ENCODE measurements around the gene NAV3. TPM values are rescaled to one million over a fixed set of nuclear protein-coding genes. Genes with fewer than 3 reads are reported as not detected.

NAV3 gene
- total and polyA plus RNA-seq, 9 of the 15 experiments (the other 6 are each of a cell fraction or from before 2014, with no cell fraction given) = 0.04 TPM; not detected in 8

GRCh38 chr12:77923882-77924281 lies 93.2 kb downstream of the NAV3 start:
- in situ Hi-C loops (cut with MboI) = no loop called here
- 0% methylated on average over 1 of the region's 1 CpG for WGBS (ENCODE audit: insufficient coverage, low coverage, missing lambda C conversion rate)

More at GRCh38 chr12:77923882-77924281, 93.2 kb downstream of the NAV3 start:
- no peak overlapping the region for H3K4me3 ChIP-seq
- BruUV-seq (replicated peaks) = no TSS peak
- H2AFZ ChIP-seq (ENCODE audit: low read depth, low read length) = no peak overlapping the region
- POLR2A ChIA-PET = no interaction called here
- H3K4me2 ChIP-seq (ENCODE audit: insufficient read depth, low read length) = no peak overlapping the region
- CTCF ChIA-PET (ENCODE audit: low intra/inter-chr PET ratio) = no interaction called here
- intact Hi-C loops (cut with micrococcal nuclease) = no loop called here
- no peaks in the 10 kb centered on the region for H3K27me3 ChIP-seq (ENCODE audit: control insufficient read depth in 2 of 2, insufficient read depth in 2 of 2, low read length in 2 of 2)
- no peaks in the 10 kb centered on the region for H3K9me1 ChIP-seq (ENCODE audit: control insufficient read depth, insufficient read depth, low read length)
- ATAC-seq (no peak), DNase-seq (ENCODE audit: extremely low read depth in 1 of 4, low spot score in 3 of 4) (no peak), FAIRE-seq (no peak)
- H4K20me1 ChIP-seq (replicated peaks; ENCODE audit: control insufficient read depth, insufficient read depth, low read length) = no peaks in the 10 kb centered on the region
- no peaks in the 10 kb centered on the region for H3K4me1 ChIP-seq (replicated peaks in 1 of 2; ENCODE audit: control insufficient read depth in 2 of 2, insufficient read depth in 2 of 2, low read length in 2 of 2)
- no peak overlapping the region for H3K27ac ChIP-seq (ENCODE audit: extremely low read depth, low read depth, low read length)
- no peaks in the 10 kb centered on the region; the same call in 1 of the 2 replicates for H3K9me3 ChIP-seq (replicated peaks; ENCODE audit: control insufficient read depth, insufficient read depth, low read depth, low read length)
- H3K79me2 ChIP-seq (ENCODE audit: control insufficient read depth, insufficient read depth, low read length) = no peaks in the 10 kb centered on the region
- no peaks in the 10 kb centered on the region for H3K36me3 ChIP-seq (ENCODE audit: control insufficient read depth, insufficient read depth, low read length)
- no peak for TF ChIP-seq ZC3H8 (IDR thresholded peaks at IDR 0.05)
- no peak for TF ChIP-seq BRF2 (IDR thresholded peaks at IDR 0.05; ENCODE audit: borderline replicate concordance, insufficient read depth, insufficient read length)
- no peak for TF ChIP-seq KDM5B (IDR thresholded peaks at IDR 0.05; ENCODE audit: insufficient replicate concordance, low read depth, low read length)
- no peak for TF ChIP-seq DACH1 (IDR thresholded peaks at IDR 0.05; ENCODE audit: partially characterized antibody)
- no peak for TF ChIP-seq SMARCB1 (IDR thresholded peaks at IDR 0.05; ENCODE audit: insufficient read length, low read depth)
- no peak for TF ChIP-seq NR2F6 (CRISPR knock-in tag; IDR thresholded peaks at IDR 0.05)
- TF ChIP-seq ZC3H11A (IDR thresholded peaks at IDR 0.05; ENCODE audit: low read depth, low read length) = no peak
- TF ChIP-seq ZNF507 (tag; conservative IDR thresholded peaks at IDR 0.05) = no peak
- no peak for TF ChIP-seq RAD51 (IDR thresholded peaks at IDR 0.05; ENCODE audit: borderline replicate concordance, low read depth)
- no peak for TF ChIP-seq ZNF830 (CRISPR knock-in tag; IDR thresholded peaks at IDR 0.05)
- TF ChIP-seq PHB (CRISPR knock-in tag; IDR thresholded peaks at IDR 0.05) = no peak
- no peak for TF ChIP-seq MLX (CRISPR knock-in tag; conservative IDR thresholded peaks at IDR 0.05)
- no peak for TF ChIP-seq HNRNPL (IDR thresholded peaks at IDR 0.05; ENCODE audit: low read depth, low read length)
- TF ChIP-seq FUS (optimal IDR thresholded peaks at IDR 0.05; ENCODE audit: low read depth, low read length) = no peak
- TF ChIP-seq SMAD2 (IDR thresholded peaks at IDR 0.05; ENCODE audit: low read depth, low read length) = no peak
- no peak overlapping the region for H3K9ac ChIP-seq (ENCODE audit: insufficient read depth in 1 of 2, low read depth in 2 of 2, low read length in 2 of 2)
